Epithelial cell of alveolus of lung (primary cell): ENCODE measurements around the gene FCER1A. TPM values are rescaled to one million over a fixed set of nuclear protein-coding genes. Genes with fewer than 3 reads are reported as not detected.

Experiments
- total RNA-seq: library from RNA; depleted of rRNA; stranded (reverse); fragments of >200 nt; gene quantifications from 2 replicates; pipeline ENCODE4 v1.2.1, GENCODE V29; 2015

The FCER1A gene
- not detected in 2 replicates for total RNA-seq

GRCh38 chr1:159302095-159302494 lies at the start of gene FCER1A:
FCER1A (plus strand) TSS chr1:159302336; CDS start chr1:159302365, 29 bp downstream.

Other genes with a start within 250 kb of the FCER1A start
- 0.13 TPM in 1 of 2 replicates, not detected in the other for gene AIM2, start 225.6 kb upstream of the FCER1A start, total RNA-seq
- gene CADM3, start 130.7 kb upstream of the FCER1A start, total RNA-seq, result 2.2 and 3.2 TPM in 2 replicates
- gene ACKR1, start 97.5 kb upstream of the FCER1A start, total RNA-seq, result 0.64 TPM in 1 of 2 replicates, not detected in the other
- gene OR10J4, start 129.9 kb downstream of the FCER1A start, total RNA-seq, result not detected in 2 replicates
- gene OR10J1, start 137.4 kb downstream of the FCER1A start, total RNA-seq, result not detected in 2 replicates
- not detected in 2 replicates for gene OR10J5, start 233.7 kb downstream of the FCER1A start, total RNA-seq